Measurements from ENCODE around the gene RAI1. TPM values are rescaled to one million over a fixed set of nuclear protein-coding genes. Genes with fewer than 3 reads are reported as not detected.
"Not testable (repeated sequence)": the region's sequence is repeated elsewhere in the genome, so short reads cannot be mapped to it uniquely, and the experiment has no call there.

The RAI1 gene
- 10 to 100 TPM in 8 of 9 donors, 1 to 10 TPM in 1; 6.9 to 37.3 (median 27.1) TPM for total RNA-seq
- polyA plus RNA-seq, result 10 to 100 TPM in 2 of 3 donors, 1 to 10 TPM in 1; 4.2 to 31.2 (median 14.6) TPM
- long read RNA-seq, donor 1, partial matches to known transcripts, result 17 of 19 reads
- long read RNA-seq, donor 1, other reads (novel, unspliced or antisense), result 0 of 19 reads
- long read RNA-seq, donor 2, partial matches to known transcripts, result 0 of 3 reads
- long read RNA-seq, donor 2, other reads (novel, unspliced or antisense), result 0 of 3 reads
- long read RNA-seq, donor 3, partial matches to known transcripts, result 5 of 5 reads
- long read RNA-seq, donor 3, other reads (novel, unspliced or antisense), result 0 of 5 reads
- long read RNA-seq, donor 4, partial matches to known transcripts, result 1 of 2 reads
- long read RNA-seq, donor 4, other reads (novel, unspliced or antisense), result 1 of 2 reads
- long read RNA-seq, donor 5, full-length matches to known transcripts, result 4 of 27 reads
- long read RNA-seq, donor 5, partial matches to known transcripts, result 19 of 27 reads
- long read RNA-seq, donor 5, other reads (novel, unspliced or antisense), result 4 of 27 reads
- long read RNA-seq, donor 6, partial matches to known transcripts, result 7 of 9 reads
- long read RNA-seq, donor 6, other reads (novel, unspliced or antisense), result 2 of 9 reads
- long read RNA-seq, donor 7, result 0 reads
- long read RNA-seq, donor 8, partial matches to known transcripts, result 6 of 6 reads
- long read RNA-seq, donor 8, other reads (novel, unspliced or antisense), result 0 of 6 reads
- long read RNA-seq, donor 9, partial matches to known transcripts, result 0 of 2 reads
- long read RNA-seq, donor 9, other reads (novel, unspliced or antisense), result 0 of 2 reads
- long read RNA-seq, donor 10, partial matches to known transcripts, result 9 of 9 reads
- long read RNA-seq, donor 10, other reads (novel, unspliced or antisense), result 0 of 9 reads

GRCh38 chr17:17681187-17681743, at the start of gene RAI1:
TSS of gene RAI1 (plus strand) at chr17:17681458. CDS start at chr17:17792949, 111,491 bp downstream.
- intact Hi-C loops (cut with DNase I), result loop anchor here (5.0 to 10.0 kb wide), 6 partner anchors 84 to 356 kb away; partner anchors contain the start of genes ATPAF2 (in 2 of the 2) and GID4 (in 2 of the 2)
- peak; percentile 81 to 85 (median 83) for DNase-seq
- 0 to 1% (median 0%) methylated on average over 18 to 82 of the region's 84 CpGs; no CpG with 5 or more reads in 1 of the 4 donors for WGBS, 4 donors
- no peaks in the 10 kb centered on the region for H3K36me3 ChIP-seq (replicated peaks in 1 of 2)
- H3K27me3 ChIP-seq, result no peaks in the 10 kb centered on the region
- H3K4me1 ChIP-seq (replicated peaks in 1 of 2), result peaks cover 21 to 36% of the 10 kb centered on the region in 2 donors
- peak within 1 kb of the TSS; percentile 36 to 88 (median 48) for H3K4me3 ChIP-seq
- TF ChIP-seq CTCF (IDR thresholded peaks at IDR 0.05) (peak in 3 of 6 experiments; percentile 80 to 98 (median 96)), POLR2A (IDR thresholded peaks at IDR 0.05) (peak; percentile 61 to 71)
- peak within 1 kb of the TSS; percentile 88 to 97 (median 92) for H3K27ac ChIP-seq
- H3K9me3 ChIP-seq (replicated peaks in 1 of 3), result no peaks in the 10 kb centered on the region

- intact Hi-C loops (cut with DNase I); H3K36me3 ChIP-seq (replicated peaks in 1 of 2); H3K27me3 ChIP-seq; DNase-seq; H3K4me1 ChIP-seq (replicated peaks in 1 of 2); H3K4me3 ChIP-seq; H3K27ac ChIP-seq; H3K9me3 ChIP-seq (replicated peaks in 1 of 3): not testable (repeated sequence)
- 76 to 84% (median 83%) methylated on average over 4 to 5 of the region's 5 CpGs for WGBS, 4 donors
These were observed 48.6 kb upstream of the RAI1 start for GRCh38 chr17:17632690-17633089.

- Histone ChIP-seq H3K9me3 (replicated peaks in 1 of 3) (no peaks in the 10 kb centered on the region), H3K4me1 (replicated peaks in 1 of 2) (no peaks in the 10 kb centered on the region), H3K27me3 (no peaks in the 10 kb centered on the region), H3K27ac (no peak overlapping the region), H3K4me3 (no peak overlapping the region), H3K36me3 (replicated peaks in 1 of 2) (no peaks in the 10 kb centered on the region)
- 91 to 100% (median 95%) methylated on average over 2 to 6 of the region's 6 CpGs for WGBS, 4 donors
- no peak for DNase-seq
- TF ChIP-seq CTCF (IDR thresholded peaks at IDR 0.05), result no peak
- no peak for TF ChIP-seq POLR2A (IDR thresholded peaks at IDR 0.05)
- intact Hi-C loops (cut with DNase I), result no loop called here
These were observed 47.9 kb upstream of the RAI1 start for GRCh38 chr17:17633310-17633709.

- intact Hi-C loops (cut with DNase I), result no loop called here
- DNase-seq, result no peak
- WGBS, 4 donors, result 85 to 93% (median 91%) methylated on average over 5 of the region's 5 CpGs
- no peaks in the 10 kb centered on the region for H3K9me3 ChIP-seq (replicated peaks in 1 of 3)
- H3K27ac ChIP-seq, result no peak overlapping the region
- H3K4me3 ChIP-seq, result no peak overlapping the region
- TF ChIP-seq POLR2A (IDR thresholded peaks at IDR 0.05), result no peak
- no peaks in the 10 kb centered on the region for H3K27me3 ChIP-seq
- no peaks in the 10 kb centered on the region for H3K4me1 ChIP-seq (replicated peaks in 1 of 2)
- H3K36me3 ChIP-seq (replicated peaks in 1 of 2), result no peaks in the 10 kb centered on the region
These were observed 46.1 kb upstream of the RAI1 start for GRCh38 chr17:17635126-17635525.

- H3K27ac ChIP-seq; H3K4me1 ChIP-seq (replicated peaks in 1 of 2); H3K4me3 ChIP-seq; DNase-seq; H3K36me3 ChIP-seq (replicated peaks in 1 of 2); H3K27me3 ChIP-seq; H3K9me3 ChIP-seq (replicated peaks in 1 of 3); intact Hi-C loops (cut with DNase I): not testable (repeated sequence)
- WGBS, 4 donors, result 81 to 90% (median 85%) methylated on average over 15 of the region's 15 CpGs
These were observed 45.6 kb upstream of the RAI1 start for GRCh38 chr17:17635537-17636271.

Measured in adrenal gland (tissue), 19 donors.